ENCODE measurements around the gene ZNF33A.
"Not testable (repeated sequence)": the region's sequence is repeated elsewhere in the genome, so short reads cannot be mapped to it uniquely, and the experiment has no call there.

ZNF33A gene

GRCh38 chr10:38010119-38010903 is at the start of gene ZNF33A:
ZNF33A (plus strand) TSS chr10:38010675; CDS start chr10:38012342, 1,667 bp downstream.
- peak; percentile 84 to 94 for DNase-seq

GRCh38 chr10:37965006-37965405 is 45.5 kb upstream of the ZNF33A start:
- no peak for DNase-seq

- no peak for DNase-seq
Measured at GRCh38 chr10:37972396-37972795, 38.1 kb upstream of the ZNF33A start.

- DNase-seq, result peak in 1 of 2 experiments; percentile 2
Measured at GRCh38 chr10:37975401-37975991, 35.0 kb upstream of the ZNF33A start.

- DNase-seq, result peak; percentile 93 to 97
Measured at GRCh38 chr10:37976091-37976879, 34.2 kb upstream of the ZNF33A start, which contains the start of gene ZNF25. ZNF25 (minus strand) TSS chr10:37976647; CDS start chr10:37971722, 4,925 bp downstream.

- no peak for DNase-seq
Measured at GRCh38 chr10:37976880-37977203, 33.6 kb upstream of the ZNF33A start.

GRCh38 chr10:37991655-37992054 is 18.8 kb upstream of the ZNF33A start:
- DNase-seq, result no peak

- DNase-seq, result no peak
Measured at GRCh38 chr10:37992083-37992482, 18.4 kb upstream of the ZNF33A start.

- not testable (repeated sequence) for DNase-seq
Measured at GRCh38 chr10:37998920-37999319, 11.6 kb upstream of the ZNF33A start.

- DNase-seq, result not testable (repeated sequence)
Measured at GRCh38 chr10:38000474-38000873, 10.0 kb upstream of the ZNF33A start.

- no peak for DNase-seq
Measured at GRCh38 chr10:38003026-38003425, 7.4 kb upstream of the ZNF33A start.

GRCh38 chr10:38003588-38003987 is 6.9 kb upstream of the ZNF33A start:
- no peak for DNase-seq

- no peak for DNase-seq
Measured at GRCh38 chr10:38007551-38007950, 2.9 kb upstream of the ZNF33A start.

GRCh38 chr10:38007991-38008390 is 2.5 kb upstream of the ZNF33A start:
- DNase-seq, result no peak

- DNase-seq, result no peak
Measured at GRCh38 chr10:38016354-38016753, 5.9 kb downstream of the ZNF33A start.

- DNase-seq, result not testable (repeated sequence)
Measured at GRCh38 chr10:38019124-38019523, 8.6 kb downstream of the ZNF33A start.

GRCh38 chr10:38025283-38025682 is 14.8 kb downstream of the ZNF33A start:
- no peak for DNase-seq

- no peak for DNase-seq
Measured at GRCh38 chr10:38027986-38028385, 17.5 kb downstream of the ZNF33A start.

GRCh38 chr10:38032886-38033285 is 22.4 kb downstream of the ZNF33A start:
- DNase-seq, result no peak

GRCh38 chr10:38038107-38038931 is 27.8 kb downstream of the ZNF33A start:
- no peak for DNase-seq

- DNase-seq, result no peak
Measured at GRCh38 chr10:38038932-38039245, 28.4 kb downstream of the ZNF33A start.

GRCh38 chr10:38043516-38043915 is 33.0 kb downstream of the ZNF33A start:
- no peak for DNase-seq

GRCh38 chr10:38045129-38045528 is 34.7 kb downstream of the ZNF33A start:
- no peak for DNase-seq
